GM12878 (cell line): Measurements from ENCODE around the gene ARL6IP5. TPM values are rescaled to one million over a fixed set of nuclear protein-coding genes. Genes with fewer than 3 reads are reported as not detected.
A peak's percentile ranks its signal among the peaks of the same experiment; 100 is the strongest.

Source experiments
- ATAC-seq: fragments of 200-7000 bp; cut with Tn5 transposase; 3 replicates; pipeline ENCODE4 v1.9.1; 2020; ENCODE audit warnings: mild to moderate bottlenecking, moderate library complexity
- BruUV-seq: library from RNA; stranded (reverse); fragments of 400-500 nt; replicated peaks from 2 replicates; lab custom pipeline; 2021; lab: Mats Ljungman, UMichigan
- CTCF ChIA-PET: fragments of 300-600 bp; sonication (Branson Sonifier 250); formaldehyde crosslinking; extraction: SDS; loops from one replicate; lab custom pipeline; 2021; ENCODE audit warnings: inconsistent platforms; lab: Yijun Ruan, JAX
- POLR2A ChIA-PET: fragments of 350-600 bp; formaldehyde crosslinking; extraction: SDS; loops from one replicate; lab custom pipeline; 2021; ENCODE audit warnings: inconsistent platforms; lab: Charles Lee
- RAD21 ChIA-PET: fragments of 300-600 bp; sonication (Branson Sonifier 250); formaldehyde crosslinking; loops from one replicate; lab custom pipeline; 2023; ENCODE audit warnings: antibody characterized with exemption; ENCODE audit not compliant: unreplicated experiment; lab: Charles Lee
- SMC1A ChIA-PET: fragments of 300-600 bp; sonication (Branson Sonifier 250); formaldehyde crosslinking; loops from one replicate; lab custom pipeline; 2023; ENCODE audit not compliant: unreplicated experiment, uncharacterized antibody; lab: Charles Lee
- DNase-seq: peaks from one replicate; pipeline ENCODE4 v3.0.0-alpha.2; 2011; ENCODE audit warnings: low read depth, low spot score
- FAIRE-seq: peaks from 3 replicates; lab custom pipeline; 2011; peaks lifted over from hg19 to GRCh38; lab: Jason Lieb, UNC
- H2AFZ ChIP-seq: 2 replicates; pipeline ENCODE4 v1.6.0; 2011; ENCODE audit warnings: low read depth, low read length, control low read depth; ENCODE audit not compliant: control insufficient read depth
- H3K27ac ChIP-seq: 2 replicates; pipeline ENCODE4 v1.5.1; 2011; ENCODE audit warnings: control low read depth; ENCODE audit not compliant: control insufficient read depth, insufficient read depth
- H3K27me3 ChIP-seq, 2 experiments: replicated peaks in 1 of 2; 2 replicates each; pipeline versions ENCODE4 v1.6.0 to v1.6.1; 2011; ENCODE audit warnings: low read length in 1 of 2; ENCODE audit not compliant: control insufficient read depth in 2 of 2, insufficient read depth in 2 of 2
- H3K36me3 ChIP-seq, 2 experiments: 2 replicates each; pipeline ENCODE4 v1.5.1; 2011; ENCODE audit warnings: low read length in 1 of 2; ENCODE audit not compliant: control insufficient read depth in 2 of 2, insufficient read depth in 2 of 2
- H3K4me1 ChIP-seq: 2 replicates; pipeline ENCODE4 v1.6.1; 2011; ENCODE audit warnings: mild to moderate bottlenecking, low read length, moderate library complexity, mixed read lengths; ENCODE audit not compliant: control insufficient read depth, insufficient read depth
- H3K4me2 ChIP-seq: 2 replicates; pipeline ENCODE4 v1.6.0; 2011; ENCODE audit warnings: control low read depth; ENCODE audit not compliant: control insufficient read depth, insufficient read depth
- H3K4me3 ChIP-seq: fragments of 200-600 bp; sonication (generic); 2 replicates; pipeline ENCODE4 v1.5.1; 2016
- H3K79me2 ChIP-seq: 2 replicates; pipeline ENCODE4 v1.6.0; 2011; ENCODE audit warnings: low read length; ENCODE audit not compliant: control insufficient read depth, insufficient read depth
- H3K9ac ChIP-seq: 2 replicates; pipeline ENCODE4 v1.8.0; 2011; ENCODE audit warnings: low read length, control low read depth, mixed read lengths; ENCODE audit not compliant: control insufficient read depth, insufficient read depth
- H3K9me3 ChIP-seq: replicated peaks from 3 replicates; pipeline ENCODE4 v1.5.1; 2011; ENCODE audit warnings: mild to moderate bottlenecking, low read length; ENCODE audit not compliant: control insufficient read depth, insufficient read depth
- H4K20me1 ChIP-seq: 2 replicates; pipeline ENCODE4 v1.6.0; 2011; ENCODE audit not compliant: control insufficient read depth, insufficient read depth
- ATF3 ChIP-seq: IDR thresholded peaks from 2 replicates; pipeline ENCODE4 v1.6.1; 2011; ENCODE audit warnings: low read depth, mild to moderate bottlenecking, low read length, moderate library complexity, borderline replicate concordance; ENCODE audit errors: extremely low read depth
- IKZF1 ChIP-seq: fragments of 450-650 bp; conservative IDR thresholded peaks from 2 replicates; pipeline ENCODE4 v1.6.1; 2017; ENCODE audit warnings: antibody characterized with exemption, mild to moderate bottlenecking
- MTA2 ChIP-seq: fragments of 450-650 bp; IDR thresholded peaks from 2 replicates; pipeline ENCODE4 v1.6.1; 2016; ENCODE audit warnings: low read depth, mild to moderate bottlenecking, moderate library complexity
- MTA3 ChIP-seq: IDR thresholded peaks from 2 replicates; pipeline ENCODE4 v1.6.1; 2012; ENCODE audit warnings: low read length, inconsistent platforms, borderline replicate concordance
- NR2F1 ChIP-seq: fragments of 450-650 bp; conservative IDR thresholded peaks from 2 replicates; pipeline ENCODE4 v1.6.1; 2017; ENCODE audit warnings: mild to moderate bottlenecking
- PML ChIP-seq: IDR thresholded peaks from 2 replicates; pipeline ENCODE4 v1.6.1; 2012; ENCODE audit warnings: low read length, inconsistent platforms
- RELB ChIP-seq: fragments of 450-650 bp; IDR thresholded peaks from 2 replicates; pipeline ENCODE4 v1.6.1; 2017; ENCODE audit warnings: low read depth, mild to moderate bottlenecking, moderate library complexity
- RUNX3 ChIP-seq: IDR thresholded peaks from 2 replicates; pipeline ENCODE4 v1.6.1; 2012; ENCODE audit warnings: low read length, inconsistent platforms
- SPI1 ChIP-seq: IDR thresholded peaks from 2 replicates; pipeline ENCODE4 v1.6.1; 2011; ENCODE audit warnings: low read depth, mild to moderate bottlenecking, low read length, moderate library complexity, borderline replicate concordance; ENCODE audit not compliant: insufficient read depth
- STAT3 ChIP-seq: IDR thresholded peaks from 2 replicates; pipeline ENCODE4 v1.6.1; 2011; ENCODE audit warnings: low read depth, low read length, improper control_type of control experiment
- WRNIP1 ChIP-seq: IDR thresholded peaks from 2 replicates; pipeline ENCODE4 v1.6.1; 2011; ENCODE audit warnings: low read depth, low read length, improper control_type of control experiment, borderline replicate concordance
- YBX1 ChIP-seq: fragments of 450-650 bp; IDR thresholded peaks from 2 replicates; pipeline ENCODE4 v1.6.1; 2016; ENCODE audit warnings: antibody characterized with exemption
- ZBTB11 ChIP-seq: fragments of 450-650 bp; formaldehyde crosslinking; IDR thresholded peaks from 2 replicates; pipeline ENCODE4 v1.5.0; 2022; ENCODE audit warnings: mild to moderate bottlenecking, missing genetic modification characterization
- ZNF274 ChIP-seq: IDR thresholded peaks from one replicate; pipeline ENCODE4 v1.8.0; 2011; ENCODE audit not compliant: insufficient read length, insufficient read depth
- WGBS: methylation state at CpG from one replicate; pipeline ENCODE4 v1.1.6; 2016; ENCODE audit warnings: low lambda C conversion rate; ENCODE audit not compliant: insufficient replicate concordance, insufficient coverage; ENCODE audit errors: missing lambda C conversion rate; 5-methylcytosine and 5-hydroxymethylcytosine counted together
- in situ Hi-C: fragments of 300-500 bp; cut with MboI; formaldehyde crosslinking; loops from 9 replicates; pipeline ENCODE4 v1.14.3; 2018; ENCODE audit warnings: mixed read lengths
- intact Hi-C: fragments of 100-400 bp; cut with micrococcal nuclease; formaldehyde crosslinking; loops from one replicate; pipeline ENCODE4 v1.14.2; 2022; ENCODE audit not compliant: unreplicated experiment
- polyA plus RNA-seq, 11 experiments: library from polyadenylated mRNA; depleted of rRNA in 4 of 11; unstranded in 6 of 11; stranded (reverse) in 5 of 11; fragments of >200 nt; fragmentation: Nextera tagmentation in 4 of 11; fragmentation: Illumina TruSeq in 1 of 11; extraction: Ambion mirVana in 4 of 11; extraction: Trizol in 1 of 11; gene quantifications; 1 replicate in 1 of 11; 2 replicates in 10 of 11; pipeline versions ENCODE4 v1.2.1 to v1.2.3, GENCODE V29; 2011 to 2016; ENCODE audit warnings: inconsistent platforms in 2 of 11, missing spikeins in 2 of 11, low read depth in 1 of 11
- total RNA-seq, 4 experiments: library from RNA; depleted of rRNA in 3 of 4; stranded (reverse); fragments of >200 nt in 3 of 4; fragmentation: Illumina TruSeq in 1 of 4; extraction: Trizol in 1 of 4; gene quantifications; 2 replicates each; pipeline versions ENCODE4 v1.2.1 to v1.2.3, GENCODE V29; 2013 to 2021

The ARL6IP5 gene
- total and polyA plus RNA-seq, 10 of the 15 experiments (the other 5 are each of a cell fraction or from before 2014, with no cell fraction given) = 78.2 to 310 (median 148) TPM

GRCh38 chr3:69092030-69092516 lies 7.3 kb downstream of the ARL6IP5 start (continued):
- no peak for TF ChIP-seq ZBTB11 (CRISPR knock-in tag)
- no peak for TF ChIP-seq WRNIP1
- TF ChIP-seq ZNF274 = no peak
- TF ChIP-seq PML = no peak
- no peak for TF ChIP-seq NR2F1
- TF ChIP-seq SPI1 = peak; percentile 83
- peak; percentile 63 for TF ChIP-seq RUNX3

DNA sequence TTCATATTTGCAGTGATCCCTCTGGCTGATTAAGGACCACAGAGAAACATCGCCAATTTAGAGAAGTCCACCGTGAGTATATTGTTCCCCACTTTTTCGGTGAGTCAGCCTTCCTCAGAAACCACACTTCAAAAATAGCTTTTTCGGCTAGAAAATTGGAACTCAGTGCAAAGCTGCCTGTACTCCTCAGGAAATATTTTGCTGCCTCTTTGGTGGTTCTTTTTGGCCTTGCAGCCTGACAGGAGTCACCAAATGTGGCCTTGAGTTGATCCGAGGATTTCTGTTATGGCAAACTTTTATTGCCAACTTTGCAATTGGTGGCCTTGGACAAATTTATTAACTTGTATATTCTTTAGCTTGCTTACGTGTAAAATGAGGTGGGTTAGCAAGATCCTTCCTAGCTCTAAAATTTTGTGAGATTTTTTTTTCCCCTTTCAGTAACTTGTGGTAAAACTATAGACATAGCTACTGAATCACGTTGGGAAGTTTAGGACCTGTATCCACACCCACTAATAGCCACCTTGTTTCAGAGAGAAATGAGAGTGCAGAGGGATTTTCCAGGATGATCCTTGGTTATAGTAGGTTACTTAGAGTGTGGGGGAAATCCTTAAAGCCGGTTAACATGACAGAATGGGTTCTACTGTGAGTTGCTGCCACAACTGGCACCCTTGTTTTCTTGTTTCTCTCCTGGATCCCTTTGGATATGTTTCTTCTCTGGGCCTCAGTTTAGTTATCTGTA lies 9.9 kb downstream of the ARL6IP5 start:
- intact Hi-C loops (no loop called here), in situ Hi-C loops (no loop called here)
- SMC1A ChIA-PET = interaction anchor here (0.6 to 19.6 kb wide), 16 partner anchors 8 to 231 kb away, joined by 3 to 234 read pairs (median 4); partner anchors contain the start of genes ARL6IP5, TMF1 and UBA3
- Histone ChIP-seq H3K9me3 (no peaks in the 10 kb centered on the region), H3K9ac (peak overlapping the region; percentile 58), H3K36me3 (peaks cover 0 to 19% of the 10 kb centered on the region in 2 experiments; a peak in 3 of 4 replicates), H3K79me2 (peaks cover 85% of the 10 kb centered on the region), H4K20me1 (no peaks in the 10 kb centered on the region), H3K4me3 (peak overlapping the region; percentile 31), H2AFZ (no peak overlapping the region), H3K27ac (peak overlapping the region; percentile 49), H3K4me2 (peak overlapping the region; percentile 46), H3K4me1 (peaks cover 50% of the 10 kb centered on the region), H3K27me3 (no peaks in the 10 kb centered on the region)
- POLR2A ChIA-PET = interaction anchor here (0.7 to 3.3 kb wide), 3 partner anchors 10 to 232 kb away, joined by 3 to 26 read pairs (median 14); partner anchors contain the start of genes ARL6IP5 and UBA3
- FAIRE-seq = no peak
- BruUV-seq = no TSS peak
- DNase-seq = no peak
- RAD21 ChIA-PET = interaction anchor here (0.9 to 16.7 kb wide), 9 partner anchors 11 to 315 kb away, joined by 3 to 152 read pairs (median 4); partner anchors contain the start of genes ARL6IP5, TMF1 and UBA3
- CTCF ChIA-PET = interaction anchor here (0.7 to 2.2 kb wide), 8 partner anchors 11 to 58 kb away, joined by 3 to 13 read pairs (median 4); partner anchors contain the start of gene TMF1
- peak; percentile 35 for ATAC-seq
- WGBS = 2% methylated on average over 8 of the region's 8 CpGs
- TF ChIP-seq MTA3 (0 out of 2 replicates have a peak, but pooled peaks have one; percentile 65), MTA2 (peak; percentile 9; the same call in 1 of the 2 replicates), YBX1 (no peak), STAT3 (no peak), ATF3 (no peak), IKZF1 (peak; percentile 56), RELB (peak; percentile 45; the same call in 1 of the 2 replicates)
